Brain pericyte (primary cell): ENCODE data around the gene LPIN3.

Experiments used
- DNase-seq: peaks from one replicate; pipeline ENCODE4 v3.0.0-alpha.2; 2012; ENCODE audit warnings: low read depth, low spot score

LPIN3 gene

DNA sequence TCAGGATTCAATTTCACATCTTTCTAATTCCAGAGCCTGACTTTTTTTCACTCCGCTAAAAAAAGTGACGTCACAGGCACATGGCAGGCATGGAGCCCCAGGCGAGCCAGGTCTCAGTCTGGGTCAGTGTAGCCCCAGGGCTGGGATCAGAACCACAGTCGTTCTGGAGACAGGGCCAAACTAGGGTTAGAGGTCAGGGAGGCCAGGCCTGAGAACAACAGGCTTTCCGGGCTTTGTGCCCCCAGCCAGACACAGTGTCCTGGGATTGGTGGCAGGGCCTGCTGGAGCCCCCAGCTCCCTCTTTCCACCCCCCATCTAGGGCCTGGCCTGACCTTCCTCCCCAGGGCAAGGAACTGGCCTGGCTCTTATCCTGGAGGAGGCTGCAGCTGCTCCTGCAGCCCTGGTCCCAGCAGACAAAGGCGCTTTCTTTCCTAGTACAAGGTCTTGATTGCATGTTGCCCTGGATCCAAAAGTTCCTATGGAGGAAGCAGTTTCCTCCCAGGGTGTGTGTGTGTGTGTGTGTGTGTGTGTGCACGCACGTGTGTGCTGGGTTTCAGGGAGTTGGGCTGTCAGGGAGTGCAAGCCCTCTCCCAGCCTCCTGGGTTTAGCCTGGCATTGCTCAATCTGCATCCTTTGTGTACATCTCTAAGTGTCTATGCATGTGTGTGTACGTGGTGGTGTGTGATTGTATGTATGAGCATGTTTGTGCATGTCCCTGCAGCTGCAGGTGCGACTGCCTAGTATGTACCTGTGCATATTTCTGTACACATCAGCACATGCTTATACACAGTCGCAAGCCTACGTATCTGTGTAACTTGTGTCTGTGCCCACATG is 52.5 kb downstream of the LPIN3 start:
- no peak for DNase-seq

DNA sequence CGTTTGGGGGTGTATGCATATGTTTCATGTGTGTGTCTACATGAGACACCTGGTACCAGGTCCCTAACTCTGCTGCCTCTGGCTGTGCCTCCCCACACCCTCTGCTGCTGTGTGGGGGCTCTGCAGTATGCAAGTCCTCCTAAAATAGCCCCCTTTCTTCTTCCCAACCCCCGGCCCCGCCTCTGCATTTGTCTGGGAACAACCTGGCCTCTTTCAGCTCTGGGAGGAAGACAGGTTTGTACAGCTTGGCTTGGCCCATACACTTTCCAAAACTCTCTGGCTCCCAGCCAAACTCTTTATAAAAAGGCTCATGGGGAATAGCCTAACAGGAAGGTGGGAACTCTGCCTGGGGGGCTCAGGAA is 53.1 kb downstream of the LPIN3 start:
- no peak for DNase-seq

DNA sequence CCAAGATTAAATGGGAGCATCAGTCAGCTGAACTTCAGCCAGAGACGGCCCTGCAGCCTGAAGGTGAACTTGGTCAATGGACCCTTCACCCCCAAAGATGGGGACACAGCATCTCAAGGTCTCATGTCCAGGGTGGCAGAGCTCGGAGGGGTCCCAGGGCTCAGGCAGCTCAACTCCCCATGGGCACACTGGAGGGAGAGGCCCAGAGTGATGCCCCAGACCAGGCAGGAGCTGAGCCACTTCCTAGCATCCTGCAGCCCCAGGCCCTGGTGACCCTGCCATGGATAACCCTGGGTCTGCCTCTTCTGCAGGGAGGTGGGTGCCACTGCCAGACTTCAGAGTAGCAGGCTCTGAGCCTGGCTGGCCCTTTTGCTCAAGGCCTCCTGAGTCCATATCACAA is 53.5 kb downstream of the LPIN3 start:
- DNase-seq = no peak

DNA sequence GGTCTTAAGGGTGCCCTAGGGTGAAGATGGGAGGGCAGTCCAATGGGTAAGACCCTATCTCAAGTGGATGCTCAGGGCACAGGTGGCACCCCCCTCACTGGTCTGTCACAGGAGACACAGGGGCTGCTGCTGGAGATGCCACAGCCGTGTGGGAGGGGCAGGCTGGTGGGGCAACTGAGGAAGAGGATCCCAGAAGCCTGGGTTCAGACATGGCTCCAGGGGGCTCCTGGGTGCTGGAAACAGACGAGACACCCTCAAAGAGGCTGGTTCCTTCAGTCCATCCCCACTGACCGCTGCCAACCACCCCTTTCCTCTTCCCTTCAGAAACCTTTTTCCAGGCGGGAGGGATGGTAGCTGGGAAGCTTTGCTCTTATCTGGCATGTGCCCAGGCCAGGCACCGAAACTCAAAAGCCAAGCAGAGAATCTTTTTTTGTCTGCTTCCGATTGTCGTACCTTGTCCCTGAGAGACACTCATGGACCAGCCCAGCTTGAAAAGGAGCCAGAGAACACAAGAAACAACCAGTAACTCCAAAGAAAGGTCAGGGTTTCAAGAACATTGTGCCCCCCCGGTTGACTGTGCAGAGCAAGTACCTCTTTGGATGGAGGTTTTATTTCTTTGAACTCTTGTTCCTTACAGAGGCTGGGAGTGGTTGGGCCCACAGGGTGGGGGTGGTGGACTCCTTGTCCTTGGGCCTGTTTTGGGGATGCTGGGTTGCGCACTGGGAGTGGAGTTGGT is 54.5 kb downstream of the LPIN3 start:
- DNase-seq = no peak

DNA sequence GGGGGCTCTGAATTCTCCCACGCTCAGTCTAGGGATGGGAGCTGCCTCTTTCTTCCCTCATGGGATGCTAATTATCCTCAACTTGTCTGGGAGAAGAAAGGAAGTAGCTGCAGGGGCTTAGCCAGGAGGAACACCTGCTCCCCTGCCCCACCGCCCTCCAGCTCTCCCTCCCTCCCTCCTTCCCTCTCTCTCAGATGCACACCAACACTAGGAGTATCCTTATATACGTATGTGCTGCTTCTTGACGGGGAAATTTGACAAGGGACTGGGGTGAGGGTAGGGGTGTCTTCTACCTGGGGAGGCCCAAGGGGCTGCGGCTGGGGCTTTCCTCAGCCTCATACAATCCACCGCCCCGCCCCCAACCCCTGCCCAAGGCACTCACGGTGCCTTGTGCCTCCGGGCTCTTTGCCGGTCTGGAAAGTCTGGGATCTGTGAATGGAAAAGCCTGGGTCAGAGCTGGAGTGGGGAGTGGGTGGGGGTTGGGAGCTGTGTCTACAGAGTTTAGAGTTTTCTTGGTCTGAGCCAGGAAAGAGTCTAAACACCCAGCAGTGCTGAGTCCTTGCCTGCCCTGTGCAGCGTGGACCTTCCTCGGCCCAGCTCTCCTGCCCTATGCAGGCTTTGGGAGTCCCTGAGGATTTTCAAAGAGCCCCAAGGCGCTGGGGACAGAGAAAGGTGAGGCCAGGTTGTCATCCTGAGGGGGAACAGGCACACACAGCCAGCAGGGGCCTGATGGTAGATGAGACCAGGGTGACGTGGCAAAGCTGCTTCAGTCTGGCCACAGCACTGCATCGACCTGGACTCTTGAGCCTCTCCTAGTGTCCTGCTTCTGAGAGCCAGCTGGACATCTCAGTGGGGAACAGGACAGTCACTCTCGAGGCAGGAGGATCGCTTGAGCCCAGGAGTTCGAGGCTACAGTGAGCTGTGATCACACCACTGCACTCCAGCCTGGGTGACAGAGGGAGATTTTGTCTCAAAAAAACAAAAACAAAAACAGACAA is 55.3 kb downstream of the LPIN3 start:
- no peak for DNase-seq

DNA sequence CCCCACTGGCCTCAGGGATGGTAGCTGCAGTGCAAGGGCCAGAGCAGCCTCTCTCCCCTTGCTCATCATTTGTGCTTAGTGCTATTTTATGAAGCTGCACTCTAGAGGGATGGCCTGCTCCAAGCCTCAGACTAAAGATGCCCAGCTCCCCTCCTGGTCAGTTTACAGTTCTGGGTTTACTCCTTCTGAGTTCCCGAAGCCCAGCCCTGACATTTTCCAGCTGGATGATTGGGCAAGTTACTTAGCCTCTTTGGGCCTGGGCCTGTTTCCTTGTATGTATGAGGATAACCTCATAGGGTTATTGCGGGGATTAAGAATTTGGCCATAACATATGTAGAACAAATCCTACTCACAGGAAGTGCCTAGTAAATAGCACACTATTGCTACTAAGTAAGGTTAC is 57.8 kb downstream of the LPIN3 start:
- no peak for DNase-seq

DNA sequence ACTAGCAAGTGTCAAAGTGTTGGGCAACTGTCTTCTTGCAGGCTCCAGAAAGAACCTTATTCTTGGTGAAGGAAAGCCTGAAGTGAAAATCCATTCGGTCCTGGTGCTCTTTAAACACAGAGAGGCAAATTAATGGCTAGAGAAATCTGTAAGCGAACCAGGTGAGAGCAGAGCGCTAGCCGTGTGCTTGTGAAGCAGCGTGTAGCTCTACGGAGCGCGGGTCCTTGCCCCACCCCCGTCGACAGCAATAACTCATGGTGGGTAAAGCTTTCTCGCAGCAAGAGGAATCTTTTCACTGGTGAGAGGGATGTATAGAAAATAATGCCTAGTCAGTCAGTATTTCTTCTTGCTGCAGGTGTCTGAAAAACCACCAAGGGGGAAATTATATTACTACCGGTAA is 63.0 kb downstream of the LPIN3 start:
- no peak for DNase-seq

DNA sequence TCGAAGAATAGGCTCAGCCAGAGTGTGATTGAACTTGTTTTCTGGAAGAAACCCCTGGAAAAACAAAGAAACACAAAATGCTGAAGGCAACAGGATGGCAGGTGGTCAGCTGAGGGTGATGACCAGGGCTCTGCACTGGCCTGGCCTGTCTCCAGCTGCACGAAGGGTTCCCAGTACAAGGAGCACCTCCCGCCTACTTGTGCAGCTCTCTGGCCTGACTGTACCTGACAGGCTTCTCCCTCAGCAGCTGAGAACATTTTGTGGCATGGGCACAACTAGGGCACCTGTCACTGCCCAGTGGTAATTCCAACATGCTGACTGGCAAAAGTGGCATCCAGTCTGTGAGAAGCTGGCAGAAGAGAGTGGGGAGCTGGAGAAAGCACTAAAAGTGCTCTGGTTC is 64.8 kb downstream of the LPIN3 start:
- DNase-seq = no peak

DNA sequence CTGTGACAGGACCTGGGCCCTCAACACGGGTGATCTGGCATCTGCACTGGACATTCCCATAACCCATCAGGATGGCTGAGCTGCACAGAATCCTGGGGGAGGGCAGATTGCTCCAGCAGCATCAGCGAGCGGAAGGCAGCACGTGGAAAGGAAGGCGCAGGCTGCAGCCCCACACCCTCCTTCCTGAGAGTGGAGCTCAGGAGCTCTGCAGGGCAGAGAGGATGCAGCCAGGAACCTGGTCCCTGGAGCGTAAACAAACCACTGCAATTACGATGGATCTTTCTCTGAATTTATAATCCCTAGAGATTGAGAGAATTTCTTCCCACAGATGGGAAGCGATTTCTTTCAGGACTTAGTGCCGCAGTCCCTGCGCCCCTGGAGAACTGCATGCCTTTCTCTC is 65.7 kb downstream of the LPIN3 start:
- DNase-seq = no peak

DNA sequence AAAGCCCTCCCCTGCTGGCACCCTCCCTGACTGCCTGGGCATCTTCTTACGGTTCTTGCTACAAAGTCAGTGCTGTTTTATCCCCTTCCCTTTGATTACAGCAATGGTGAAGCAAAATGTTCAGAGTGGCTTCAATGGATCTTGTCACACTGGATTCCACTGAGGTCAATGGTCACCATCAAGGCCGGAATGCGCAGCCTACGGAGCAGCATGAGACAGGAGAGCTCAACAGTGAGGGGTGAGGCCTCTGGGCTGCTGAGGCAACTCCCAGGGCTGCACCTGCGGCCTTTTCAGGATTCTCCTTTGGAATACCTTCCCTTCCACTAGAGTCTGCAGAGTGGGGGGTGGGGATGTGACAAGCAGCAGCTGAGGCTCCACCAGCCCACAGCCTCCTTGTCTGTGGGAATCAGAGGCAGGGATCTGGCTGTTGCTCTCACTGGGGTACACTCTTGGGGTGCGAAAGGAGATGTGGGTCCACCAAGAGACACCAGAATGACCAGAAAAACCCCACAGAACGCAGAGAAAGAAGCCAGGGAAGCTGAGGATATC is 66.3 kb downstream of the LPIN3 start:
- no peak for DNase-seq

DNA sequence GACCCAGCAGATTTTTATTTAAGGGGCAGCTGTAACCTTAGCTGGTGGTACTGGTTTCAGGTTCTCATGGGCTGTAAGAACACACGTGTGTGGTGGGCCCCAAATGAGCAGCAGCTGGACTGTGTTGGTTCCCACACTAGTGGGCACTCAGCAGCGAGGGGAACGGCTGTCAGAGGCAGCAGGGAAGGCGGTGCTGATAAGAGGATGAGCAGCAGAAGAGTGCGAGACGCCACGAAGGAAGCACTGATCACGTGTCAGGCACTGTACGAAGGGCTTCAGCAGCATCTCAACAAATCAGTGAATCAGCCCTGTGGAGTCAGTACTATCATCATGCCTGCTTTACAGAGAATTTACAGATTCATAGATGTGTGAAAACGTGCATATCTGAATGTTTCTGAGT is 67.0 kb downstream of the LPIN3 start:
- no peak for DNase-seq

DNA sequence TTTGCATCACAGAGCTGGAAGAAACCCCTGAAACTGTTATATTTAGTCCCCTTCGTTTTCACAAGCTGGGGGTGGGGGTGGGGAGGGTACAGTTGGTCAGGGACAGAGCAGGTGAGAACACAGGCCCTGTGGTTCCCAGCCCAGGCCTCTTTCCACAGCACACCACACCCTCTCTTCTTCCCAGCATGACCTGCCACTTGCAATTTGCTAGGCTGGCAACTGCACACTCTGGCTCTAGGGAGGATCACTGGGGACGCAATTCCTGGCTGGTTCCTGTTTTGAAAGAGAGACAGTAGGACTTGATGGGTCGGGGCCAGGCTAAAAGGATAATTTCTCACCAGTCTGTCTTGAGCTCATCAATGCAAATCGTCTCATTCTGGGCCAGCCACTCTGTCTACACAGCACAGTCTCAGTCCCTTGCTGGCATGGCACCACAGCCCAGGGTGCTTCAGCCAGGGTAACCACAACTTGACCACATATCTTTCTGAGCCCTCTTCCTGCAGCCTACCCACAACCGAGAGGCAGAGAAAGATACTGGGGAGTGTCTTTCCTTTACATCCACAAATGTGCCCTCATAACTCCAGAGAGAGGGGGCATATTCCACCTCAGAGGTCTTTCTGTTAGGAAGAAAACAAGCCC is 67.7 kb downstream of the LPIN3 start:
- no peak for DNase-seq

DNA sequence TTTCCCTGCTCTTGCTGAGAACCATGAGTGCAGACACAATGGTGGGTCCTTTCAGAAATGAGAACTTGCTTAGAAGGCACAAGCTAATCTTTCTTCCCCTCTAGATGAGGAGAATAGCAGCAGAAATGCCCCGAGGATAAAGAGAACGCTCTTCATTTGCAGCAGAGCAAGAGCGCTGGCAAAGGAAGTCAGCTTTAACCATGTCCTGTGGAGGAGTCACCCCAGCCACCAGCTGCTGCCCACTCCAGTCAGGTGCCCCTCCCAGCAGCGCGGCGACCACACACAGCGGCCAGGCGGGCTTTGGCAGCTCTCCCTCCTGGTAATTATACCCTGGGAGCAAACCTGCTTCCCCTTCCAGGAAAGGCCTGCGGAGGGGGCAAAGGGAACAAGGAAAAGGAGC is 68.4 kb downstream of the LPIN3 start:
- no peak for DNase-seq
